Activated naive CD4-positive, alpha-beta T cell (primary cell): ENCODE results near the gene MAML2.
"Not testable (repeated sequence)": the region's sequence is repeated elsewhere in the genome, so short reads cannot be mapped to it uniquely, and the experiment has no call there.

Source experiments
- DNase-seq, 4 experiments: peaks; one replicate each; lab custom pipeline; 2025; lab: John Stamatoyannopoulos, UW

The MAML2 gene

GRCh38 chr11:96292291-96293010 is 50.5 kb downstream of the MAML2 start:
- no peak for DNase-seq

DNA sequence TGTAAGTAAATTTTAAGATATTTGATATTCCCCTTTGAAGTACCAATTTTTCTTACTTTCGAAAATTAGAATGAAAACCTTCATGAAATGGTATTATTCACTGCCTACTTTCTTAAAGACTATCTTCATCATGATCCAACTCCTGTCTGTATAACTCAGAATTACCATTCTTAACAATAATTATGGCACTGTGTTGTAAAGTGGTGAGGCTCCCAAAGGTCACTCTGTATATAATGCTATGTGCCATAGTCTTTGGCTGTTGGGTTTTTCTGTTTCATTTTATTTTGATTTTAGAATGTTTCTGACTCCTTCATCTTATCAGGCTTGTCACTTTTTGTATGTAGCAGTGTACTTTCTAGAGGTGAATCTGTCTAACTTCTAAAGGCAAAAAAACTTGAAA is 52.4 kb downstream of the MAML2 start:
- DNase-seq, result no peak

- DNase-seq, result no peak
Measured at GRCh38 chr11:96290031-96290430, 53.0 kb downstream of the MAML2 start.

DNA sequence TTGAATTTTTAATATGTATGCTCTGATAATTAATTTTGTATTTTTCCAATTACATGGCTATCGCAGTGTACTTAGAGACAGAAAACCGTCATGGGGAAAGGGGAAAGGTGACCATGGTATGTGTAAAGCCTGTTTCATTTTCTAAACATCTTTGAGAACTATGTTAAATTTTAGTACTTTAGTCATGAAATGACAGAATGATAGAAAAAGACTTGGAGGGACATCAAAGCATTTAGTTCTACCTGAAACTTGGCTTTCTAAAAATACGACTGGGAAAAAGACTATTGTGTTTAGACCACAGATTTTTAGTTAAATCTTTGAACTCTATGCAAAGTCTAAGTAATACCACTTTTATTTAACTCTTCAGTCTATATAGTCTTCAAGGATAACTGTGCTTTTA is 54.1 kb downstream of the MAML2 start:
- no peak for DNase-seq

- no peak for DNase-seq
Measured at GRCh38 chr11:96287822-96288439, 55.1 kb downstream of the MAML2 start.

DNA sequence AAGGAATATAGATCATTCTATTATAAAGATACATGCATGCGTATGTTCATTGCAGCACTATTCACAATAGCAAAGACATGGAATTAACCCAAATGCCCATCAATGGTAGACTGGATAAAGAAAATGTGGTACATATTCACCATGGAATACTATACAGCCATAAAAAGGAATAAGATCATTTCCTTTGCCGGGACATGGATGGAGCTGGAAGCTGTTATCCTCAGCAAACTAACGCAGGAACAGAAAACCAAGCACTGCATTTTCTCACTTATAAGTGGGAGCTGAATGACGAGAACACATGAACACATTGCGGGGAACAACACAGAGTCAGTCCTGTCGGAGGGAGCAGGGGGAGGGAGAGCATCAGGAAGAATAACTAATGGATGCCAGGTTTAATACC is 57.0 kb downstream of the MAML2 start:
- not testable (repeated sequence) for DNase-seq

DNA sequence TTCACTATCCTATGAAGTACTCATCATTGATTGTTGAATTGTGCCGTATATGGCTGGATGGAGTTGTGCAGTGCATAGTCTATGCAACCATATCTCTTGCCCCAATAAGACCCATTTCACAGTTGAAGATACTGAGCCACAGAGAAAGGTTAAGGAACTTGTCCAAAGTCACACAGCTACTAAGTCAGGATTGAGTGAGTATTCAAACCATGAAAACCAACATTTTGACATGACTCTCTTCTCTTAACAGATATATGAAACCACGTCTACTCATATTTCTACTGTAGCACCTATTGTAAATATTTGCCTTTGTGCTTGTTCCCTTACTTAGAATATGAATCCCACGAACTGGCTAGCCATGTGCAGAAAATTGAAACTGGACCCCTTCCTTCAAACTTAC is 58.1 kb downstream of the MAML2 start:
- no peak for DNase-seq

DNA sequence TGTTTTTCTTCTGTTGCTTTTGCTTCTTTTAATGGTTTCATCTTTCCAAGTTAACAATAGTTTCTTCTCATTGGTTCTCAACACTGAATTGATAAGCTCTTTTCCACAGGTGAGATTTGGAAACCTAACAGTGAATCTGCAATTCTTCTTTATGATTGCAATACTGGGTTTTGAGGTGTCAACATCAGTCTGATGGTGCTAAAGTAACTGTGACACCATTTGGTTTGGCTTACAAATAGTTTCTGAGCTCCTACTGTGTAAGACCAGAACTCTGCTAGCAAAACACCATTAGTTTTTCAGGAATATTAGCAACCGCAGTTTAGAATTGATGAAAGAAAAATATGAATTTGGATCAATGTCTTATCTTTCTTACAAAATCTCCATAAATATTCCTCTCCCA is 58.6 kb downstream of the MAML2 start:
- DNase-seq, result no peak

- DNase-seq, result no peak
Measured at GRCh38 chr11:96282625-96283220, 60.3 kb downstream of the MAML2 start.

DNA sequence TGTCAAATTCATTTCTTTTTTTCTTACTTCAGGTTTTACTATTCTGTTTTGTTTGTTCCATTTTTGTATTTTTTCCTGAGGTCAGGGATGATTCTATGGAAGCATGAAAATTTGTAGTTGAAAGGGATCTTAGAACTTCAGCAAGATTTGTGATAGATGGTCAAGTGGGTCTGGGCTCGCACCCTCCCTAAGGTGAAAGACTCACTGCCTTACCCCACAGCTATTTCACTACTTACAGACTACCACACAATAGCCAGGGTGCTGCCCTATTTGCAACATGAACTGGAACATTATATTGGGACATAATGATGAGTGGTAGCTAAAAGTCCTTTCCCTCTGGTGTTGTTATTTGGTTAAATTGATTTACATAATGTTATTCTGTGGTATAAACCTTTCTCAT is 62.6 kb downstream of the MAML2 start:
- no peak for DNase-seq

GRCh38 chr11:96279896-96280290 is 63.1 kb downstream of the MAML2 start:
- no peak for DNase-seq

- no peak for DNase-seq
Measured at GRCh38 chr11:96279018-96279895, 63.7 kb downstream of the MAML2 start.

DNA sequence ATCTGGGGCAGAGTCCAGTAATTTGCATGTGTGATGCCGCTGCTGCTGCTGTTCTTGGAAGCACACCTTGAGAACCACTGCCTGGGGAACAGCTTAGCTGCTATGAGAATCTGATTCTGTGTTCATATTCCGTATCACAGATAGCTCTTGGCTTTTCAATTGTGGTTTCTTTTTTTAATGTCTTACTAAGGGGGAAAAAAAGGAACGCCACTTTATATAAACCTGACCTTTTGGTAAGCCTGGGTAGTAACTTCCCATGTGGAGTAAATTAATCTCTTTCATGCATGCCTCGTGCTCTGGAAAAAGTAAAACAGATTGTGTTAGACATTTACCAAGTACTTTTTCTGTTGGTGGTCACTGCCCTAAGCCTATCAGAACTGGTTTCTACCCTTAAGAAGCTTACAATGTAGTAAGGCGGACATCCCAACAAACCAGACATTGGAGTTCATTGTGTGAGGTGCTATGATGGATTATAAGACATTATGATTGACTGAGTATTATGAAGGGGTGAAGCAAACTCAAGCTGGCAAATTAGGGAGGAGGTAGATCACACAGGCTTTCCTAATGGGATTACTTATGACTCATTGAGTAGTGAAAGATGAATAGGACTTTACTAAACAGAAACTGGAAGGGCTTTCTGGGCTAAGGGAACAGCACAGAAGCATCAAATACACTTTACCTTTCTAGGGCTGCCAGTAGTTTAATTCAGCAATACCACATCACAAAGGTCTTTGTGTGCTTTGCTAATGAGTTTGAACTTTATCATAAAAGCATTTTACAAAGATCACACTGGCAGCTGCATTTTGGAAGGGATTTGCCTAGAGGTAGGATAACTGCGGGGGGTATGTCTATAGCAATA is 64.7 kb downstream of the MAML2 start:
- DNase-seq, result no peak

DNA sequence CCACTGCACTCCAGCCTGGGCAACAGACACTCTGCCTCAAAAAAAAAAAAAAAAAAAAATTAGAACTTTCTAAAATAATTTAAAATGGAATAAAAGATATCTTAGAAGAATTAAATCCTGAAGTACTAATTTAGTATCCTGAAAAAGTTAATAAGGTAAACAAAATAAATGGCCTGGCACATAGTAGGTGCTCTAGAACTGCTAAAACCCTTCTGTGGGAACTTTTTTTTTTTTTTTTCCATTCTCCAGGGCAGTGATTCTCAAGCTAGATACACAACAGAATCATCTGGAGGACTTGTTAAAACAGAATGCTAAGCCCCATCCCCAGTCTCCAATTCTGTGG is 65.3 kb downstream of the MAML2 start:
- DNase-seq, result no peak

DNA sequence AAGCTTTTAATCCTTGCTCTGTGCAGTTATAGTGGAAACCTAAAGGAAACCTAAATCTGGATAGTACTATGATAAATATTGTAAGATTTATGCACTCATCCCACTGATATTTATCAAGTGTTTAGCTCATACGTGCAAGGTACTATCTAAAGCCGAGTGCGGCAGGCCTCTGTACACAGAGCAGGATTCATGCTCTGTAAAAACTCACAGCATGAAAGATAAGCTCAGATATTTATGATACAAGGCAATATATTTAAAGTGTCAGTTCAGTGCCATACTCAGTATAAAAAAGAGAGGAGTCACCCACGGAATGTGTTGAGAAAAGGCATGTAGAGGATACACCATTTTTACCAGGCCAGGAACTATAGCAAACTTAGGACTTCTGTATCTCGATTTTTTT is 66.2 kb downstream of the MAML2 start:
- DNase-seq, result no peak

GRCh38 chr11:96275801-96276594 is 67.0 kb downstream of the MAML2 start:
- DNase-seq, result no peak

- DNase-seq, result no peak
Measured at GRCh38 chr11:96273507-96273906, 69.5 kb downstream of the MAML2 start.

GRCh38 chr11:96272529-96273222 is 70.3 kb downstream of the MAML2 start:
- no peak for DNase-seq

DNA sequence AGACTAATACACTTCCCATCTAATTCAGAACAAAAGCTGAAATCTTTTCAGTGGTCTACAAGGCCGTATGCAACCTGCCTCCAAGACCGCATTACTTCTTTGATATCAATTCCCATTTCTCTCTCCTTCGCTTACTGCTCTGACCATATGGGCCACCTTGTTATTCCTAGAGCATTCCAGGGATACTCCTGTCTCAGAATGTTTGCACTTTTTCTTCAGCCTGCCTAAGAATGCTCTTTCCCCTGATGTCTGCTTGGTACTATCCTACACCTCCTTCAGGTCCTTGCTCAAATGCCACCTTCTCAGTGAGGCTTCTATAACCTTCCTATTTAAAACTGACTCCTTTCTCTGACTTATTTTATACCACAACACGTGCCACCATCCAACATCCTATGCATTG is 71.2 kb downstream of the MAML2 start:
- no peak for DNase-seq

GRCh38 chr11:96271352-96271751 is 71.6 kb downstream of the MAML2 start:
- not testable (repeated sequence) for DNase-seq
